ENCODE data around the gene AURKAIP1.
"Not testable (repeated sequence)": the region's sequence is repeated elsewhere in the genome, so short reads cannot be mapped to it uniquely, and the experiment has no call there.

The AURKAIP1 gene

GRCh38 chr1:1421147-1421906 lies 46.3 kb upstream of the AURKAIP1 start, which contains the start of gene ANKRD65:
ANKRD65 (minus strand) TSS chr1:1421276; CDS start chr1:1421005, 271 bp downstream.
- no peaks in the 10 kb centered on the region for H3K9me3 ChIP-seq
- TF ChIP-seq, protein P1, sequence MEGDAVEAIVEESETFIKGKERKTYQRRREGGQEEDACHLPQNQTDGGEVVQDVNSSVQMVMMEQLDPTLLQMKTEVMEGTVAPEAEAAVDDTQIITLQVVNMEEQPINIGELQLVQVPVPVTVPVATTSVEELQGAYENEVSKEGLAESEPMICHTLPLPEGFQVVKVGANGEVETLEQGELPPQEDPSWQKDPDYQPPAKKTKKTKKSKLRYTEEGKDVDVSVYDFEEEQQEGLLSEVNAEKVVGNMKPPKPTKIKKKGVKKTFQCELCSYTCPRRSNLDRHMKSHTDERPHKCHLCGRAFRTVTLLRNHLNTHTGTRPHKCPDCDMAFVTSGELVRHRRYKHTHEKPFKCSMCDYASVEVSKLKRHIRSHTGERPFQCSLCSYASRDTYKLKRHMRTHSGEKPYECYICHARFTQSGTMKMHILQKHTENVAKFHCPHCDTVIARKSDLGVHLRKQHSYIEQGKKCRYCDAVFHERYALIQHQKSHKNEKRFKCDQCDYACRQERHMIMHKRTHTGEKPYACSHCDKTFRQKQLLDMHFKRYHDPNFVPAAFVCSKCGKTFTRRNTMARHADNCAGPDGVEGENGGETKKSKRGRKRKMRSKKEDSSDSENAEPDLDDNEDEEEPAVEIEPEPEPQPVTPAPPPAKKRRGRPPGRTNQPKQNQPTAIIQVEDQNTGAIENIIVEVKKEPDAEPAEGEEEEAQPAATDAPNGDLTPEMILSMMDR (IDR thresholded peaks at IDR 0.05): no peak
- H3K27ac ChIP-seq: no peak within 1 kb of the TSS
- H3K4me1 ChIP-seq (ENCODE audit: control insufficient read depth in 1 of 2, insufficient read depth in 1 of 2, low read depth in 1 of 2, low read length in 1 of 2): no peaks in the 10 kb centered on the region
- H3K27me3 ChIP-seq: peaks cover 88% of the 10 kb centered on the region
- H3K36me3 ChIP-seq: no peaks in the 10 kb centered on the region
- no peak within 1 kb of the TSS for H3K4me3 ChIP-seq (ENCODE audit: low read depth in 1 of 2, low read length in 1 of 2)

GRCh38 chr1:1420654-1421141 lies 45.7 kb upstream of the AURKAIP1 start:
- H3K4me1 ChIP-seq (ENCODE audit: control insufficient read depth in 1 of 2, insufficient read depth in 1 of 2, low read depth in 1 of 2, low read length in 1 of 2): no peaks in the 10 kb centered on the region
- H3K4me3 ChIP-seq (ENCODE audit: low read depth in 1 of 2, low read length in 1 of 2): no peak overlapping the region
- H3K27ac ChIP-seq: no peak overlapping the region
- no peaks in the 10 kb centered on the region for H3K36me3 ChIP-seq
- TF ChIP-seq, protein P1 (IDR thresholded peaks at IDR 0.05): no peak
- H3K27me3 ChIP-seq: peaks cover 85% of the 10 kb centered on the region
- H3K9me3 ChIP-seq: no peaks in the 10 kb centered on the region

- TF ChIP-seq, protein P1 (IDR thresholded peaks at IDR 0.05): no peak
- Histone ChIP-seq H3K27me3 (peaks cover 85% of the 10 kb centered on the region), H3K4me3 (ENCODE audit: low read depth in 1 of 2, low read length in 1 of 2) (no peak overlapping the region), H3K9me3 (no peaks in the 10 kb centered on the region), H3K36me3 (no peaks in the 10 kb centered on the region), H3K27ac (no peak overlapping the region), H3K4me1 (ENCODE audit: control insufficient read depth in 1 of 2, insufficient read depth in 1 of 2, low read depth in 1 of 2, low read length in 1 of 2) (no peaks in the 10 kb centered on the region)
These were observed 45.0 kb upstream of the AURKAIP1 start for GRCh38 chr1:1419813-1420653.

GRCh38 chr1:1419363-1419812 lies 44.4 kb upstream of the AURKAIP1 start:
- Histone ChIP-seq H3K27ac (no peak overlapping the region), H3K36me3 (no peaks in the 10 kb centered on the region), H3K9me3 (no peaks in the 10 kb centered on the region), H3K27me3 (peaks cover 84% of the 10 kb centered on the region), H3K4me1 (ENCODE audit: control insufficient read depth in 1 of 2, insufficient read depth in 1 of 2, low read depth in 1 of 2, low read length in 1 of 2) (no peaks in the 10 kb centered on the region), H3K4me3 (ENCODE audit: low read depth in 1 of 2, low read length in 1 of 2) (no peak overlapping the region)
- TF ChIP-seq, protein P1 (IDR thresholded peaks at IDR 0.05): no peak

DNA sequence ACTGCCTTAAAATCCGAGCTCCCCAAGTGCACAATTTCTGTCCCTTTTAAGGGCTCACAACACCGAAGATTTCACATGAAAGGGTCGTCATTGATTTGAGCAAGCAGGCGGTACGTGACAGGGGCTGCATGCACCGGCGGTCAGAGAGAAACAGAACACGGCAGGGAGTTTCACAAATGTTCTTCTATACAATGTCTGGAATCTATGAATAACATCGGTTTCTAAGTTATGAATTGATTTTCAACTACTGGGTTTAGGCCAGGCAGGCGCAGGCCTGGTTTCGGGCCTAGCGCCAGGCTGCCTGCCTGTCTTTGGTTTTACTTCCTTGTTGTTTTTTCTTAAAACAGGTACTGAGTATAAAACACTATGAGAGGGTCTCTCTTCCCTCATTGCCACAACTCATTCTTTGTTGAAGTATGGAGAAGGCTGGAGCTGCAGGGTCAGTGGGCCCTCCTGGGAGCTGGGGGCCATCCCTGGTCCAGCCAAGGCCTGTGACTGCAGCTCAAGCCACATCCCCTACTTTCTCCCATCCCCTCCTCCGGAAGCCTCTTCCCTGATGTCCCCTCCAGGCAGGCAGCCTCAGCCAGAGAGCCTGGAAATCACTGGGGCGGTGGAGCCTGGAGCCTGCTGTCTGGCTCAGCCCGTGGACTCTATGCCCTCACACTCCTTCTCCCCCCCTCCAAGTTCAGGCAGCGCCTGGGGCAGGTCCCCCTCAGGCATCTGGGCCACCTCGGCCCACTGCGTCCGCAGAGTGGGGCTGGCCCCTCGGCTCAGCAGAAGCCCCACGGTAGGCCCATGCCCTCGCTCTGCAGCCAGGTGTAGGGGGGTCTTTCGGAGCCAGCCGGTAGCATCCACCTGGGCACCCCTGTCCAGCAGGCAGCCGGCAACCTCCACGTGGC lies 43.7 kb upstream of the AURKAIP1 start:
- TF ChIP-seq, protein P1 (IDR thresholded peaks at IDR 0.05): no peak
- Histone ChIP-seq H3K27ac (no peak overlapping the region), H3K9me3 (no peaks in the 10 kb centered on the region), H3K4me1 (ENCODE audit: control insufficient read depth in 1 of 2, insufficient read depth in 1 of 2, low read depth in 1 of 2, low read length in 1 of 2) (no peaks in the 10 kb centered on the region), H3K36me3 (no peaks in the 10 kb centered on the region), H3K27me3 (peaks cover 84% of the 10 kb centered on the region), H3K4me3 (ENCODE audit: low read depth in 1 of 2, low read length in 1 of 2) (no peak overlapping the region)

- H3K27ac ChIP-seq; H3K36me3 ChIP-seq; H3K4me1 ChIP-seq (ENCODE audit: control insufficient read depth in 1 of 2, insufficient read depth in 1 of 2, low read depth in 1 of 2, low read length in 1 of 2); H3K4me3 ChIP-seq (ENCODE audit: low read depth in 1 of 2, low read length in 1 of 2); H3K9me3 ChIP-seq: not testable (repeated sequence)
- peaks cover 80% of the 10 kb centered on the region for H3K27me3 ChIP-seq
These were observed 42.9 kb upstream of the AURKAIP1 start for GRCh38 chr1:1417825-1418463.

DNA sequence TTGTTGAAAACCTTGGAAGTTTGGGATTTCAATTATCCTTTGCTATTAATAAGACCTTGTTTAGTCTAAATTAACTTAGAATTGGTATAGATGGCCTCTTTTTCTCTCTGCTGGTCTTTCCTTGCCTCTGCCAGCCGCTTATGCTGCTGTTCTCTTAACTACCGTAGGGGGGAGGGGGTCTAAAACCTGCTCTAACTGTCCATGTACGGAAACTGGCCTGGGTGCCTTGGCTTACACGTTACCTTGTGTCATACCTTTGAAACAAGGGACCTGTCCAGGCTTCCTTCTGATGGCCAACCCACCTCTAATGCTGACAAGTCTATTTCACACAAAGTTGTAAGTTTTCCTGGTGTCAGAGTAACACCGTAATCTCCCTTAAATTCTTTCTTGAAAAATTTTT lies 42.4 kb upstream of the AURKAIP1 start:
- H3K27ac ChIP-seq; H3K36me3 ChIP-seq; H3K9me3 ChIP-seq; H3K4me1 ChIP-seq (ENCODE audit: control insufficient read depth in 1 of 2, insufficient read depth in 1 of 2, low read depth in 1 of 2, low read length in 1 of 2); H3K4me3 ChIP-seq (ENCODE audit: low read depth in 1 of 2, low read length in 1 of 2): not testable (repeated sequence)
- H3K27me3 ChIP-seq: peaks cover 75% of the 10 kb centered on the region
